NB4 (cell line): ENCODE results near the gene ZW10.

Experiments used
- POLR2A ChIP-seq: IDR thresholded peaks from 2 replicates; pipeline ENCODE4 v1.6.1; 2011; ENCODE audit warnings: mild to moderate bottlenecking; ENCODE audit not compliant: insufficient read length; ENCODE audit errors: extremely low read depth
- TF ChIP-seq, protein P1 (sequence below): IDR thresholded peaks from one replicate; pipeline ENCODE4 v1.5.1; 2012; ENCODE audit warnings: low read depth, low read length

DNA sequence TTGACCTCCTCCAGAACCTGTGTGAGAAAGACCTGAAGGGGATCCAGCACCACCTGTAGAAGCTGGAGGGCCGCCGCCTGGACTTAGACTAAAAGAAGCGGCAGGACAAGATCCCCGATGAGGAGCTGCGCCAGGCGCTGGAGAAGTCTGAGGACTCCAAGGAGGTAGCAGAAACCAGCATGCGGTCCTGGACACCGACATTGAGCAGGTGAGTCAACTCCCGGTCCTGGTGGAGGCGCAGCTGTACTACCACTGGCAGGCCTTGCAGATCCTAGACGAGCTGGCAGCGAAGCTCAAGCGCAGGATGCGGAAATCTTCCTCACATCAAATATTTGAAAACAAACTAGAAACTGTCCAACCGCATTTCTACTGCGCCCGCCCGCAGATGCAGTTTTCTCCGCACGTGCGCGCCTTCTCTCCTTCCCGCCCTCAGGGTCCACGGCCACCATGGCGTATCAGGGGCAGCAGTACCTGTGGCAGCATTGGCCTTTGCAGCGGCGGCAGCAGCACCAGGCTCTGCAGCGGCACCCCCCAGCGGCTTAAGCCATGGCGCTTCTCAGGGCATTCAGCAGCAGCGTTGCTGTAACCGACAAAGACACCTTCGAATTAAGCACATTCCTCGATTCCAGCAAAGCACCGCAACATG lies 16.3 kb upstream of the ZW10 start:
- TF ChIP-seq, protein P1, sequence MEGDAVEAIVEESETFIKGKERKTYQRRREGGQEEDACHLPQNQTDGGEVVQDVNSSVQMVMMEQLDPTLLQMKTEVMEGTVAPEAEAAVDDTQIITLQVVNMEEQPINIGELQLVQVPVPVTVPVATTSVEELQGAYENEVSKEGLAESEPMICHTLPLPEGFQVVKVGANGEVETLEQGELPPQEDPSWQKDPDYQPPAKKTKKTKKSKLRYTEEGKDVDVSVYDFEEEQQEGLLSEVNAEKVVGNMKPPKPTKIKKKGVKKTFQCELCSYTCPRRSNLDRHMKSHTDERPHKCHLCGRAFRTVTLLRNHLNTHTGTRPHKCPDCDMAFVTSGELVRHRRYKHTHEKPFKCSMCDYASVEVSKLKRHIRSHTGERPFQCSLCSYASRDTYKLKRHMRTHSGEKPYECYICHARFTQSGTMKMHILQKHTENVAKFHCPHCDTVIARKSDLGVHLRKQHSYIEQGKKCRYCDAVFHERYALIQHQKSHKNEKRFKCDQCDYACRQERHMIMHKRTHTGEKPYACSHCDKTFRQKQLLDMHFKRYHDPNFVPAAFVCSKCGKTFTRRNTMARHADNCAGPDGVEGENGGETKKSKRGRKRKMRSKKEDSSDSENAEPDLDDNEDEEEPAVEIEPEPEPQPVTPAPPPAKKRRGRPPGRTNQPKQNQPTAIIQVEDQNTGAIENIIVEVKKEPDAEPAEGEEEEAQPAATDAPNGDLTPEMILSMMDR: no peak
- no peak for TF ChIP-seq POLR2A
